Hematopoietic multipotent progenitor cell (in vitro differentiated cells): ENCODE data around the gene H2BK1. TPM values are rescaled to one million over a fixed set of nuclear protein-coding genes. Genes with fewer than 3 reads are reported as not detected.

ENCODE experiments used
- DNase-seq, 3 donors: peaks; one replicate each; pipeline ENCODE4 v3.0.0-alpha.2; 2011 to 2015; ENCODE audit warnings: low read depth in 2 of 3, low spot score in 2 of 3
- total RNA-seq: library from RNA; depleted of rRNA; stranded (reverse); fragments of >200 nt; gene quantifications from one replicate; pipeline ENCODE4 v1.2.3, GENCODE V29; 2012

H2BK1 gene
- total RNA-seq, 1 donor: not detected

- no peak for DNase-seq
These were observed 43.6 kb downstream of the H2BK1 start for GRCh38 chr7:151166629-151167196.

- no peak for DNase-seq
These were observed 48.5 kb downstream of the H2BK1 start for GRCh38 chr7:151161757-151162156.

Other genes with a start within 250 kb of the H2BK1 start
- 53.9 TPM for gene KCNH2, start 232.2 kb downstream of the H2BK1 start, total RNA-seq
- 0.27 TPM for gene NOS3, start 219.5 kb downstream of the H2BK1 start, total RNA-seq
- 2.7 TPM for gene ATG9B, start 186.0 kb downstream of the H2BK1 start, total RNA-seq
- 27.5 TPM for gene ABCB8, start 182.0 kb downstream of the H2BK1 start, total RNA-seq
- gene ASIC3, start 162.0 kb downstream of the H2BK1 start, total RNA-seq: 0.54 TPM
- 17.5 TPM for gene CDK5, start 152.6 kb downstream of the H2BK1 start, total RNA-seq
- 41.5 TPM for gene SLC4A2, start 150.9 kb downstream of the H2BK1 start, total RNA-seq
- 64.4 TPM for gene FASTK, start 129.7 kb downstream of the H2BK1 start, total RNA-seq
- gene TMUB1, start 127.0 kb downstream of the H2BK1 start, total RNA-seq: 25.6 TPM
- gene AGAP3, start 124.0 kb downstream of the H2BK1 start, total RNA-seq: 95.9 TPM
- gene GBX1, start 42.8 kb downstream of the H2BK1 start, total RNA-seq: not detected
- not detected for gene ASB10, start 23.2 kb downstream of the H2BK1 start, total RNA-seq
- 32.3 TPM for gene ABCF2, start 16.7 kb upstream of the H2BK1 start, total RNA-seq
- 95.3 TPM for gene CHPF2, start 22.0 kb upstream of the H2BK1 start, total RNA-seq
- 8.3 TPM for gene SMARCD3, start 38.2 kb upstream of the H2BK1 start, total RNA-seq
- 33.1 TPM for gene NUB1, start 131.3 kb upstream of the H2BK1 start, total RNA-seq
- gene WDR86, start 199.6 kb upstream of the H2BK1 start, total RNA-seq: 1.1 TPM
- gene CRYGN, start 229.7 kb upstream of the H2BK1 start, total RNA-seq: not detected